ENCODE data around the gene CCNF. TPM values are rescaled to one million over a fixed set of nuclear protein-coding genes. Genes with fewer than 3 reads are reported as not detected.

CCNF gene
- total and polyA plus RNA-seq, 10 of the 15 experiments (the other 5 are each of a cell fraction or from before 2014, with no cell fraction given) = 4.0 to 63.2 (median 27.5) TPM

DNA sequence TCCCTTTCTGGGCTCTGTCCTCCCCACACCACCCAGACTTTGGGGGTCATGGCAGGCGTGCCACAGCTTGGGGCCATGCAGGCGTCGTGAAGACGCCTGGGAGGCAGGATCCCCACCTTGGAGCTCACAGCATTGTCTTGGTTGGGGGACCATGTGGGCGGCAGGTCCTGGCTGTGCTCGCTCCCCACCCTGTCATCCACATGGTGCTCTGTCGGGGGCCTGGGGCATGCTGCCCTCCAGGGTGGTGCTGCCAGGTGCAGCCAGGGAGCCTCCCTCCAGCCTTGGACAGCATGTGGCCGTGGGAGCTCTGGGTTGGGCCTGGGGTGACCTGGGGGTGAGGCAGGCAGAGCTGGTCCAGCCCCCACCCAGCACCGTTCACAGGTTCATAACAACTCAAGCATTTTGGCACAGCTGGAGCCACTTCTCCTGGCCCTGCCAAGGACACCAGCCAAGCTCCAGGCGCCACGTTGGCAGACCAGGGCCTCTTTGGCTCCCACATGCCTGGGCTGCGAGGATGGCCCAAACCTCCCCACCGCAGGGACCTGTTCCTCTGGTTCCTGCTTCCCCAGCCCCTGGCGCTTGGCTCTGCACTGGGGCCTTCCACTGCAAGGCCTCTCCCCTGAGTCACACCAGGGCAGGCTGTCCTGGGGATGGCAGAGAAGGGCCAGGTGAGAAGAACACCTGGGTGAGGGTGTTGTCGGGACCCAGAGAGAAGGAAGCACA is 69.4 kb downstream of the CCNF start:
- in situ Hi-C loops (cut with MboI) = loop anchor here (5.0 to 10.0 kb wide), 2 partner anchors 161 to 484 kb away; partner anchors contain the start of gene NPW
- Histone ChIP-seq H3K4me1 (ENCODE audit: control insufficient read depth, insufficient read depth, low read length) (no peaks in the 10 kb centered on the region), H3K27ac (ENCODE audit: control insufficient read depth, insufficient read depth) (no peak overlapping the region), H3K36me3 (ENCODE audit: control insufficient read depth in 2 of 2, insufficient read depth in 2 of 2, low read length in 1 of 2) (peaks cover 0 to 11% of the 10 kb centered on the region in 2 experiments; a peak in 2 of 4 replicates), H4K20me1 (ENCODE audit: control insufficient read depth, insufficient read depth) (no peaks in the 10 kb centered on the region), H3K27me3 (replicated peaks in 1 of 2; ENCODE audit: control insufficient read depth in 2 of 2, insufficient read depth in 2 of 2, low read length in 1 of 2) (no peaks in the 10 kb centered on the region), H3K9ac (ENCODE audit: control insufficient read depth, insufficient read depth, low read length) (no peak overlapping the region), H3K9me3 (replicated peaks; ENCODE audit: control insufficient read depth, insufficient read depth, low read length) (no peaks in the 10 kb centered on the region), H3K4me3 (no peak overlapping the region), H2AFZ (ENCODE audit: control insufficient read depth, low read depth, low read length) (no peak overlapping the region), H3K79me2 (ENCODE audit: control insufficient read depth, insufficient read depth, low read length) (no peaks in the 10 kb centered on the region), H3K4me2 (ENCODE audit: control insufficient read depth, insufficient read depth) (no peak overlapping the region)
- ChIA-PET POLR2A (no interaction called here), RAD21 (ENCODE audit: unreplicated experiment) (no interaction called here), SMC1A (ENCODE audit: uncharacterized antibody, unreplicated experiment) (no interaction called here), CTCF (interaction anchor here (0.6 to 1.0 kb wide), 2 partner anchors 30 to 176 kb away, joined by 3 read pairs; no protein-coding TSS in a partner anchor)
- DNase-seq (ENCODE audit: low read depth, low spot score) (no peak), ATAC-seq (no peak), FAIRE-seq (no peak)
- no TSS peak for BruUV-seq (replicated peaks)
- WGBS (ENCODE audit: insufficient coverage, insufficient replicate concordance, low lambda C conversion rate, missing lambda C conversion rate) = 82% methylated on average over 15 of the region's 15 CpGs
- intact Hi-C loops (cut with micrococcal nuclease; ENCODE audit: unreplicated experiment) = no loop called here
- TF ChIP-seq E4F1 (IDR thresholded peaks at IDR 0.05; ENCODE audit: borderline replicate concordance, partially characterized antibody) (no peak), ZNF24 (IDR thresholded peaks at IDR 0.05) (no peak), ZNF274 (IDR thresholded peaks at IDR 0.05; ENCODE audit: insufficient read depth, insufficient read length) (no peak), ZSCAN29 (IDR thresholded peaks at IDR 0.05) (no peak), NFYA (IDR thresholded peaks at IDR 0.05; ENCODE audit: borderline replicate concordance, low read depth, low read length) (no peak), CHD1 (IDR thresholded peaks at IDR 0.05; ENCODE audit: low read depth, low read length) (no peak), BCLAF1 (IDR thresholded peaks at IDR 0.05) (no peak), NR2C2 (IDR thresholded peaks at IDR 0.05; ENCODE audit: borderline replicate concordance, control insufficient read depth, insufficient read length, low read depth) (no peak), RBBP5 (conservative IDR thresholded peaks at IDR 0.05) (no peak), PML (IDR thresholded peaks at IDR 0.05; ENCODE audit: low read length) (no peak), TCF7 (IDR thresholded peaks at IDR 0.05; ENCODE audit: borderline replicate concordance) (no peak), NFXL1 (IDR thresholded peaks at IDR 0.05; ENCODE audit: borderline replicate concordance) (no peak), CBX3 (IDR thresholded peaks at IDR 0.05; ENCODE audit: borderline replicate concordance, low read depth) (no peak), ZNF217 (IDR thresholded peaks at IDR 0.05) (no peak), MTA2 (IDR thresholded peaks at IDR 0.05; ENCODE audit: low read depth) (no peak), SIX5 (IDR thresholded peaks at IDR 0.05; ENCODE audit: low read depth, low read length, severe bottlenecking) (no peak), SREBF2 (IDR thresholded peaks at IDR 0.05; ENCODE audit: low read length) (no peak)
